Activated CD4-positive, CD25-positive, alpha-beta regulatory T cell (primary cell): ENCODE results near the gene C9orf72.
A peak's percentile ranks its signal among the peaks of the same experiment; 100 is the strongest.
"Not testable (repeated sequence)": the region's sequence is repeated elsewhere in the genome, so short reads cannot be mapped to it uniquely, and the experiment has no call there.

ENCODE experiments used
- DNase-seq, 4 experiments: peaks; one replicate each; lab custom pipeline; 2025; lab: John Stamatoyannopoulos, UW

C9orf72 gene

GRCh38 chr9:27572918-27573633, at the start of gene C9orf72:
Gene C9orf72 (minus strand): TSS chr9:27573481. CDS start chr9:27567120, 6,361 bp downstream.
- DNase-seq, result peak; percentile 70 to 87 (median 77)

GRCh38 chr9:27622693-27623340, 49.5 kb upstream of the C9orf72 start:
- no peak for DNase-seq

- DNase-seq, result no peak
Observed at GRCh38 chr9:27619743-27620142, 46.5 kb upstream of the C9orf72 start.

DNA sequence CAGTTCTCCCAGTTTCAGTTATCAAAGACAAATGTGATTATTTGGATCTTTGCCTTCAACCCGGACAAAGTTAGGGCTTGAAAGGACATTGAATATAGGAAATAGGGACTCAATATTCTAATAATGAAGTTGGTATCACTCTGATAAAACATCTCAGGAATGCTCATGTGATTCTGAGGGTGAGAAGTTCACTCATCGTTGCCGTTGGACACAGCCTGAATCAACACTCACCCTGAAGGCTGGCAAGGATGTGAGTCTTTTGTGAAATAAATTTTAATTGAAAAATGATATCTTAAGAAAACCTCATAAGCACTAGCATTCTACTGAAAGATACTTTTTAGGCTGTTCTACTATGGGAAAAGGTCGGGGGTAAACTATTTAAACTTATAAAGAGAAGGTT, 44.8 kb upstream of the C9orf72 start:
- DNase-seq, result no peak

- no peak for DNase-seq
Observed at GRCh38 chr9:27614551-27614950, 41.3 kb upstream of the C9orf72 start.

GRCh38 chr9:27612036-27612435, 38.8 kb upstream of the C9orf72 start:
- DNase-seq, result not testable (repeated sequence)

DNA sequence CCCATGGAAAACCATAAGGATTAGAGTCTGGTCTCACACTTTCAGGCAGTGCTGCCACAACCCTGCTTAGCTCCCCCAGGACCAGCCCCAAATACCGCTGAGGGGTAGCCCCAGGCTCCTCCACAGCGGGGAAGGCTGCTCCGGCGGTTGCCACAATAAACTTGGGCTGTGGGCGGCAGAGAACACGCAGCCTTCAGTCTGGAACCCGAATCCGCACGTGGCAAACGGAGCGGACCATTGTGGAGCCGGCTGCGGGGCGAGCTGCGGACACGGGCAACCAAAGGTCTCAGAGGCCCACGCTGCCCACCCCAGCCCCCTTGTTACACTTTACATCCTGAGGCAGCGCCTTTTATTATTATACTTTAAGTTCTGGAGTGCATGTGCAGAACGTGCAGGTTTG, 37.3 kb upstream of the C9orf72 start:
- DNase-seq, result no peak

GRCh38 chr9:27602954-27603353, 29.7 kb upstream of the C9orf72 start:
- DNase-seq, result no peak

DNA sequence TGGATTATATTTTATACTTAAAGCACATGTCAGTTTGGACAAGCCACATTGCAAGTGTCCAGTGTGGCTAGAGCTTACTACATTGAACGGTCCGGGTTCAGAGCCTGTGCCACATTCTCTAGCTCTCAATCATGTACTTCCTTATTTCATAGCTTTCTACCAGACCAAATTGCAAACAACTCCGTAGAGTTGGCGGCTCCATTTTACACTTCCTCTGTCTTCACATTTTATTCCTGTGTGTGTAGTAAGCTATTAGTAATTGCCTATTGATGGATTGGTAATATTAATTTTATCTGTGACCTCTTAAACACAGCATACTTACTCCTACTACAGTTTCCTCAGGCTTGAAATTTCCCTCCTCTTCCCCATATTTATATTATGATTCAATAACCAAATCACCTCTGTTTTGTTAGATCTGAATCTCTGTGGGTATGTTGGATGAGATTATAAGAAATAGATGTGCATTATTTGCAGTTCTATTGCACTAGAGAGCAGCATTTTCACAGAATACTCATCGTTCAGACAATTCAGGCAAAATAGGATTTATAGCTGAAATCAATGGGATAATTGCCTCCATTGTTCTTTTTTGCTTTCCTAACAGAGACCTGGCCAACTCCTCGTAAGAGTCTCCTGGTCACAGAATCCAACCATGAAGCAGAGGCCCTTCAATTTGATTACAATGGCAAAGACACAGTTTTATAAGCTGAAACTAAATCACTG, 29.0 kb upstream of the C9orf72 start:
- no peak for DNase-seq

GRCh38 chr9:27601396-27601795, 28.1 kb upstream of the C9orf72 start:
- DNase-seq, result no peak

GRCh38 chr9:27600256-27600655, 27.0 kb upstream of the C9orf72 start:
- no peak for DNase-seq

GRCh38 chr9:27599870-27600238, 26.6 kb upstream of the C9orf72 start:
- DNase-seq, result no peak

DNA sequence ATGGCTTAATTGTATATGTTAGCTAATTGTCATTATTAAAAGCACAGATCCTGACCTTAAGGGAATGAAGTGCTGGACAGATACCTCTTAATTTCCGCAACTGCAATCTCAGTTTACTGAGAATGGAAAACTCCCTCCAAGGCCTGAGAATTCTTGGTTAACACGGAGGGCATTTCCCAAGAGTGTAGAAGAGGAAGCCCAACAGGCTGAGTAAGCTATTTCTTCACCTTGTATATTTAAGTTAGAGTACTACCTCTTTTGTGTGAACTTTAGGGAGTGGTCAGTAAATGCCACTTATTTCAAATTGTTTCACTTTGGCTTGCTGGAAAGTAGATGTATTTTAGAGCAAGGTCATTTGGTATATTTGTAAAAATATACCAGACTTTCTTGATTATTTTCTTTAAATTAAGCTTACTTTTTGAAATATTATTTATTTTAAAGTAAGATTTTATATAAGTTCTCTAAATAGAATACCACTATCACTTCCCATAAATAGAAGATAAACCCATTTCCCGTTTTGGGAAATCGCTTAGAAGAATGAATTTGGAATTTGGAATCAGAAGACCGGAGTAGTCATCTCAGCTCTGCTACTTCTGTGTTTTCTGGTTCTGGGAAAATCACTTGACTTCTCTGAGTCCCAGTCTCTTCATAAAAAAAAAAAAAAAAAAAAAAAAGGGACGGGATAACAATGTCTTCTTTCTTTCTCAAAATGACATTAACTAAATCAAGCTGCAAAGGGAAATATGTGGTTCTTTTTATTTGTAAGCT, 26.0 kb upstream of the C9orf72 start:
- no peak for DNase-seq

DNA sequence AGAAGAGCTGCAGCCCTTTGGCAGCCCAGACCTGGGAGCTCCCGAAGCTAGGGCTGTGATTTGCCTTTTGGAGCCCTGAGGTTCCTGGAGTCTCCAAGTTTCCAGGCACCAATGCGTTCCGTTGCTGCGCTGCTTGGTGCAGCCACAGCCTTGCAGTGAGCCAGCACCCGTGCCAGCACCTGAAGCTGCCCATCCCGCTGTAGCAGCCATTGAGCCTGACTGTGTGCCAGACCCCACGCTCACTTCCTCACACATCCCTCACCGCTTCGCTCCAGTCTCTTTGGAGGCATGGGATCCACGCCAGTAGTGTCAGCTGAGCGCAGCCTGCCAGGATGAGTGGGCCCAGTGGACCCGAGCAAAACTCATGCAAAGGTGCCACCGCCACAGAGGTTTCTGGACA, 22.5 kb upstream of the C9orf72 start:
- no peak for DNase-seq

- no peak for DNase-seq
Observed at GRCh38 chr9:27591672-27592071, 18.4 kb upstream of the C9orf72 start.

- no peak for DNase-seq
Observed at GRCh38 chr9:27591093-27591492, 17.8 kb upstream of the C9orf72 start.

DNA sequence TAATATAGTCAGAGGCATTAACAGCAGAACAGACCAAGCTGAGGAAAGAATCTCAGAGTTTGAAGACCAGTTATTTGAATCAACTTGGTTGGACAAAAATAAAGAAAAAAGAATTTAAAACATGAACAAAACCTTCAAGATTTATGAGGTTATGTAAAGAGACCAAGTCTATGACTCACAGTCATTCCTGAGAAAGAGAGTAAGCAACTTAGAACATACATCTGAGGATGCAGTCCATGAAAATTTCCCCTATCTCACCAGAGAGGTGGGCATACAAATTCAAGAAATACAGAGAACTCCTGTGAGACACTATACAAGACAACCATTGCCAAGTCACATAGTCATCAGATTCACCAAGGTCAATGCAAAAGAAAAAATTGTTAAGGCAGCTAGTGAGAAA, 17.4 kb upstream of the C9orf72 start:
- no peak for DNase-seq

- DNase-seq, result no peak
Observed at GRCh38 chr9:27589462-27589861, 16.2 kb upstream of the C9orf72 start.

- no peak for DNase-seq
Observed at GRCh38 chr9:27586304-27586703, 13.0 kb upstream of the C9orf72 start.

GRCh38 chr9:27584931-27585330, 11.7 kb upstream of the C9orf72 start:
- no peak for DNase-seq

DNA sequence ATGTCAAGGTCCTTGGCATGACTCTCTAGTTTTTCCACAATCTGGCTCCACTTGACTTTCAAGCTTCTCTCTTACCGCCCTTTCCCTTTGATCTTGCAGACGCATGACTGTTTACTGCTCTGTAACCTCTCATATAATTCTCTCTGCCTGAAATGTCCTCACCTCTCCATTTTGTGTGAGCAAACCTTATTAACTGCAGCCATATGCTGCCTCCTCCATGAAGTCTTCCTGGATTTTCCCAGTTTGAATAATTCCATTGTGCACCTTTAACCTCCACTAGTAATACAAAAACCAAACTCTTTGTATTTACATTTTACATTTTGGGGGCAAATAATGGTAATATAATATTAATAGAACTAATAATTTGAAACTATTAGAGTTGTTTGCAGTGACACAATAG, 9.5 kb upstream of the C9orf72 start:
- no peak for DNase-seq

- DNase-seq, result no peak
Observed at GRCh38 chr9:27581826-27582225, 8.5 kb upstream of the C9orf72 start.
